GM21528 (cell line): ENCODE measurements around the gene DOCK4.
"Not testable (repeated sequence)": the region's sequence is repeated elsewhere in the genome, so short reads cannot be mapped to it uniquely, and the experiment has no call there.

ENCODE experiments used
- ATAC-seq: cut with Tn5 transposase; IDR thresholded peaks from one replicate; pipeline ENCODE4 v1.9.1; 2021; ENCODE audit warnings: mild to moderate bottlenecking, moderate library complexity; ENCODE audit not compliant: unreplicated experiment, low FRiP score

The DOCK4 gene

GRCh38 chr7:112206238-112206990 is at the start of gene DOCK4, which contains the start of gene ZNF277:
Gene DOCK4, minus strand, starts transcription at chr7:112206399. Its CDS starts 261 bp downstream, at chr7:112206138.
Gene ZNF277, plus strand, starts transcription at chr7:112206695. Its CDS starts 22 bp downstream, at chr7:112206717.
- peak; percentile 98 for ATAC-seq

DNA sequence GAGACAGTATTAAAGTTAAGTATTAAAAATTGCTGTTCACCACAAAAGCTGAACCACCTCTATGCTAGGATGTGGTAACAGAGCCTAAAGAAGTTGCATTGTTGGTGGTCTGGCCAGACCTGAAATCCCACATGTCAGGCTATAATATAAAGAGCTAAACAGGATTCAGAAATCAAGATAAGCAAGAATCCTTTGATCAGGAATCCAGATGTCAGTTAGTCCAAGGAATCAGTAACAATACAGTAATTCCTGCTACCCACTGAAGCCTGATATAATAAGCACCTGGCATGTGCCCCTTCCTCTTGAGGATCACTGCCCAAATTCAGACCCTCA is 49.2 kb upstream of the DOCK4 start:
- no peak for ATAC-seq

DNA sequence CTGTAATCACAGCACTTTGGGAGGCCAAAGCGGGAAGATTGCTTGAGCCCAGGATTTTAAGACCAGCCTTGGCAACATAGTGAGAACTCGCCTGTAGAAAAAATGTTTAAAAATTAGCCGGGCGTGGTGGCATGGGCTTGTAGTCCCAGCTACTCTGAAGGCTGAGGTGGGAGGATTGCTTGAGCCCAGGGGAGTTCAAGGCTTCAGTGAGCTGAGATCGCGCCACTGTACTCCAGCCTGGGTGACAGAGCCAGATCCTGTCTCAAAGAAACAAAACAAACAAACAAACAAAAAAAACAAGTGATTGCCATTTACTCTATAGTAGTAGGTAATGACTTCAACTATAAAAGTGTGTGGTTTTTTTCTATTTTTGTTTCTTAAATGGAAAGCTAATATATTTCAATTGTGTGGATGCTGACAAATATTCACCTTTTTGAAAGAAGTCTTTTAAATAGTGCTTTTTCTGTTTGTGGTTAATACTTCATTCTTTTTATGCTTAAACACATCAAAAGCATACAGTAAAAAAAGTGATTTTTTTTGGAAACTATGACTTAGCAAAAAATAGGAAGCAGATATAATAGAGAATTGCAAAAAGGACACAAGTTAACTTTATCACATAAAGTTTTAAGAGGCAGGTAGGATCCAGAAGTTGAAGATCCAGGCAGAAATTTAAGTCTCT is 48.6 kb upstream of the DOCK4 start:
- ATAC-seq = no peak

GRCh38 chr7:112254156-112254555 is 48.0 kb upstream of the DOCK4 start:
- no peak for ATAC-seq

GRCh38 chr7:112252691-112253090 is 46.5 kb upstream of the DOCK4 start:
- ATAC-seq = no peak

DNA sequence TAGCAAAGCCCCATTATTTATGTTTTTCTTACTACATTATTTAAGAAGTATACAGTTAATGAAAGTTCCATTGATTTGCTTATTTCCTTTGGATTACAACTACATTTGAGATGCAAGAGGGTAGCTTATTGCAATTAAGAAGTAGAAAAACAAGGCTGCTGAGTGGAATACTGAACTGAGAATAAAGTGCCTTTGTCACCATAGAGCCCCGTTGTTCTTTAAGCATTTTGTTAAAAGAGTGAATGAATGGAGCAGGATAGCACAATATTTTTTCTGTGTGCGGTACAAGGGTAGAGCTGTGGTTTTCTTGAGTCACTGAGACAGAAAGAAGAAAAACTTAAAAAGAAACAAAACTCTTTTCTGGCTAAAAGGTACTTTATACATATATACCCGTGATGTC is 45.9 kb upstream of the DOCK4 start:
- ATAC-seq = no peak

DNA sequence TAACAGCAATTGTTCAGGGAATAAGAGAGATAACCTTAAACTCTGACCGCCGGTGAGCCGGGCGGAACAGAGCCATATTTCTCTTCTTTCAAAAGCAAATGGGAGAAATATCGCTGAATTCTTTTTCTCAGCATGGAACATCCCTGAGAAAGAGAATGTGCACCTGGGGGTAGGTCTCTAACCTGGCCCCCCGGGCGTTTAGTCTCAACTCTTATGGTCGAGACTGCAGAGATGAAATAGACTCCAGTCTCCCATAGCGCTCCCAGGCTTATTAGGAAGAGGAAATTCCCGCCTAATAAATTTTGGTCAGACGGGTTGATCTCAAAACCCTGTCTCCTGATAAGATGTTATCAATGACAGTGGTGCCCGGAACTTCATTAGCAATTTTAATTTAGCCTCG is 43.8 kb upstream of the DOCK4 start:
- ATAC-seq = not testable (repeated sequence)

DNA sequence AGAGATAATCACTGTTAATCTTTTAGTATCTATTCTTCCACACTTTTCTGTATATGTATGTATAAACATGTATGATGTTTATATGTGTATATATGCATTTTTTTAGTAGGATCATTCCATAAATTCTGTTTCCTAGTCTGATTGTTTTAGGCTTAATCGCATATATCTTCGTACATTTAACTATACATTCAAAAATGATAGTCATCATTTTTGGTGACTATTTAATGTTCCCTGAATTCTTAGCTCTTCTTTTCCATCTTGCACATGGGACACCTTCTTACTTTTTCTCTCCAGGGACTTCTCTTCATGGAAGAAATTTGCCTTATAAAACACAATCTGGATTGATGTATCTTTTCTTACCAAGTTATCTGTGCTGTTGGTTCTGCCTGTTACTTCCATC is 42.4 kb upstream of the DOCK4 start:
- no peak for ATAC-seq

DNA sequence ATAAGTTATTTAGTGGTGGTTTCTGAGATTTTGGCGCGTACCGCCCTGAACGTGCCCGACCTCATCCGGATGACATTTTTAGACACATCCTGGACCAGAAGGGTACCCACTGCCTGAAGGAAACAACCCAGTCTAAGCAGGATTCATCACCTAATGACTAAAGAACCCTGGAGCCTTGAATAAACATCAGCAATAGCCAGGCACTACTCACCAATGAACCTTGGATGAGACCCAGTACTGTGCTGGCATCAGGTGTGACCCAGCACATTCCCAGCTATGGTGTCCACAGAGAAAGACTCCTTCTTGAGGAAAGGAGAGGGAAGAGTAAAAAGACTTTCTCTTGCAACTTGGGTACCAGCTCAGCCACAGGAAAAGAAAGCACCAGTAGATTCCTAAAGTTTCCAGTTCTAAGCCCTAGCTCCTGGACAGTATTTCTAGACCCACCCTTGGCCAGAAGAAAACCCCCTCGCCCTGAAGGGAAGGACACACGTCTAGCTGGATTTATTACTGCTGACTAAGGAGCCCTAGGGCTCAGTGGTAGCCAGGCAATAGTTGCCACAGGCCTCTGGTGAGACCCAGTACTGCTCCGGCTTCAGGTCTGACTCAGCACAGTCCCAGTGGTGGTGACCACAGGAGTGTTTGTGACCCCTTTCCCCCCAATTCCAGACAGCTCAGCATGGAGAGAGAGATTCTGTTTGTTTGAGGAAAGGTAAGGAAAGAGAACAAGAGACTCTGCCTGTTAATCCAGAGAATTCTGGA is 32.8 kb upstream of the DOCK4 start:
- no peak for ATAC-seq

DNA sequence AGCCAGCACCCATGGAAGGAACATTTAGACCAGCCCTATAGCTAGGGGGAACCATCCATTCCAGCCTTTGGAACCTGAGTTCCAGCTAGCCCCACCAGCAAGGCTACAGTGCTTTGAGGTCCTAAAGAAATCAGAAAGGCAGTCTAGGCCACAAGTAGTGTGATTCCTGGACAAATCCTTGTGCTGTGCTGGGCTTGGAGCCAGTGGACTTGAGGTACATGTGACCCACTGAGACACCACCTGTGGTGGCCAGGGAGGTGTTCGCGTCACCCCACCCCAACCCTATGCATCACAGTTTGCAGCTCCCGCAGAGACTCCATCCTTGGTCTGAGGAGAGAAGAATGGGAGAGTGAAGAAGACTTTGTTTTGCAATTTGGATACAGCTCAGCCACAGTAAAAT is 32.1 kb upstream of the DOCK4 start:
- ATAC-seq = no peak

DNA sequence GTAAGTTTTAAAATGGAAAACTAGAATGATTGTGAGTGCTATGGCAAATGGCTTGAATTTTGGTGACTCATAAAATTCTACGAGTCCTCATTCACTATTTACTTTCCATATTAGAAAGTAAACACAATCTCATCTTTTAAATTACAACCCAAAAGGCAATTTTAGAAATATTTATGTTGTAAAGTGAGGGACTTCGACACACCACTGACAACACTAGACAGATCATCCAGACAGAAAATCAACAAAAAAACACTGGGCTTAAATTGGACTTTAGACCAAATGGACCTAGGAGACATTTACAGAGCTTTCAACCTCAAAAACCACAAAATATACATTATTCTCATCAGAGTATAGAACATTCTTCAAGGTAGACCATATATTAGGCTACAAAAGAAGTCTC is 30.4 kb upstream of the DOCK4 start:
- no peak for ATAC-seq

DNA sequence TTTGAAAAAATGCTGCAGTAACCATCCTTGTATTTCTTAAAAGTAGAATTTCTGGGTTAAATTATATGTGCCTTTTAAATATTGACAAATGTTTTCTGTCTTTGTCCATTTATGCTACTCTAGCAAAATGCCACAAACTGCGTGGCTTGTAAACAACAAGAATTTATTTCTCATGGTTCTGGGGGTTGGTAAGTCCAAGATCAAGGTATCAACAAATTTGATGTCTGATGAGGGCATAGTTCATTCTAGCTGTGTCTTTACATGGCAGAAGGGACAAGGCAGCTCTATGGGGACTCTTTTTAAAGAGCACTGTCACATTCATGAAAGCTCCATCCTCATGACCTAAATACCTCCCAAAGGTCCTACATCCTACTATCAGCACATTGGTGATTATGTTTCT is 27.9 kb upstream of the DOCK4 start:
- ATAC-seq = no peak

GRCh38 chr7:112233048-112233697 is 27.0 kb upstream of the DOCK4 start:
- no peak for ATAC-seq

- no peak for ATAC-seq
These were observed 26.2 kb upstream of the DOCK4 start for GRCh38 chr7:112232212-112232978.

DNA sequence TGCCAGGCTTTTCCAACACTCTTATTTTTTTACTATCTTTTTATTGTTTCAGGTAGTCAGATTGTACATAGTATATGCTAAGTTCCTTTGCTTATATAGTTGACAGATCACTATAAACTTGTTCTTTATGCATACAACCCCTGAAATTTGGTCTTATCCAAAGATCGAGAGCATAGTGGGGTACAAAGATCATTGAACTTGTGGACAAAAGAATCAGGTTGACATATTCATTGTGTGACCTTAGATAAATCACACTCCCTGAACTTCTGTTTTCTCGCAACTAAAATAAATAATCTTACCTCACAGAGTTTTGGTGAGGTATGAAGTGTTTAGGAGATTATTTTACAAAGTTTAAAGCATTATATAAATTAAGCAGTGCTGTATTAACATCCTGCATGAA is 22.4 kb upstream of the DOCK4 start:
- no peak for ATAC-seq

DNA sequence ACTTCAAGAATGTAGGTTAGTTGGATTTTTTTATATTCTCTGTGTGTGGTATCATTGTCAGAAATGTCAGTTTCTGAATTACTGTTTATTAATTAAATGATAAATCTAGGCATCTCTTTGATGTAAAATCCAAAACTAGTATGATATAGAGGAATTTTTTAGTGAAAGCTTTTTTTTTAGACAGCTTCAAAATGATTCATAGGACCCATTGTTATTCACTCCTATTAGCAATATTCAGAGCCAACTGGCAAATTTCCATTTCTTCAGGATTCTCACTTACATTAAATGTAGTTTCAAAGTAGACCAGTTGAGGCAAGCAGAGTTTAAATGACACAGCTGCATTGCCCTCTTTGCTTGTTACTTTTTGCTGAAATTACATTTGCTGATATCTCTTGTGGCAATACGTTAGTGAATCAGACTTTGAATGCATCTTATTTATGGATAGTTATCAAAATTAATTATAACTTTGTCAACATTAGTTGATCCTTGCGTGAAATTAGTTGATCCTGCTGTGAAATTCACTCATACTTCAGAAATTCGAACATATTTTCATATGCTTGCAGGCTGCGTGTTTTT is 20.6 kb upstream of the DOCK4 start:
- no peak for ATAC-seq

- no peak for ATAC-seq
These were observed 18.8 kb upstream of the DOCK4 start for GRCh38 chr7:112225006-112225405.

GRCh38 chr7:112224186-112224585 is 18.0 kb upstream of the DOCK4 start:
- no peak for ATAC-seq

DNA sequence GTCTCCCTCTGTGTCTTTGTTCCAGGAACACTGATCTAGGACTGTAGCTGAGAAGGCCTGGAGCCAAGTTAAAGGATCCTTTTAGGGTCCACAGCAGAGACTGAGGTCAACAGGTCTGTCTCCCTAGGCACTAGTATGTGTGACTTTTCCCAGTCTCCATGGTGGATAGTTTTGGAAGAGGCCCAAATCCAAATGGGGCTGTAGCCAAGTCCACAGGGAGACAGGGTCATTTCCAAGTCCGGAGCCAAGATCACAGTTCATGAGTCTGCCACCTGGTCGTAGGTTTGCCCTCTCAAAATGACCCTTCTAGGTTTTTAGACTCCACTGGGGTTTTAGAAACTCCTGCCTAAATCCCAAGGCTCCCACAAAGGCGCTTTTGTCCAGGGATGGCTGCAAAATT is 17.1 kb upstream of the DOCK4 start:
- ATAC-seq = no peak

DNA sequence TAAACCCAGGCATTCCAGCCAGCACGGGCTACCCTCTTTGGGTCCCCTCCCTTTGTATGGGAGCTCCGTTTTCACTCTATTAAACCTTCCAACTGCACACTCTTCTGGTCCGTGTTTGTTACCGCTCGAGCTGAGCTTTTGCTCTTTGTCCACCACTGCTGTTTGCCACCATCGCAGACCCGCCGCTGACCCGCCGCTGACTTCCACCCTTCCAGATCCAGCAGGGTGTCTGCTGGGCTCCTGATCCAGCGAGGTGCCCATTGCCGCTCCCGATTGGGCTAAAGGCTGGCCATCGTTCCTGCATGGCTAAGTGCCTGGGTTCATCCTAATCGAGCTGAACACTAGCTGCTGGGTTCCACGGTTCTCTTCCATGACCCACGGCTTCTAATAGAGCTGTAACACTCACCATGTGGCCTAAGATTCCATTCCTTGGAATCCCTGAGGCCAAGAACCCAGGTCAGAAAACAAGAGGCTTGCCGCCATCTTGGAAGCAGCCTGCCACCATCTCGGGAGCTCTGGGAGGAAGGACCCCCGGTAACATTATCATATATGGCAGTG is 14.8 kb upstream of the DOCK4 start:
- no peak for ATAC-seq
